Thyroid gland (tissue), 4 donors: ENCODE results near the gene TTC33. TPM values are rescaled to one million over a fixed set of nuclear protein-coding genes. Genes with fewer than 3 reads are reported as not detected.

ENCODE experiments used
- DNase-seq, 2 donors: peaks; one replicate each; pipeline ENCODE4 v3.0.0-alpha.2; 2019
- H3K27ac ChIP-seq, 3 donors: fragments of 200-600 bp; sonication (generic); 1 replicate in 2 of 3; 2 replicates in 1 of 3; pipeline ENCODE4 v1.5.1; 2016 to 2019; ENCODE audit warnings: mild to moderate bottlenecking in 1 of 3, moderate library complexity in 1 of 3
- H3K27me3 ChIP-seq: fragments of 200-600 bp; sonication (generic); one replicate; pipeline ENCODE4 v1.5.1; 2019
- H3K36me3 ChIP-seq, 2 donors: fragments of 200-600 bp; sonication (generic); one replicate each; pipeline ENCODE4 v1.5.1; 2016 to 2019
- H3K4me1 ChIP-seq, 2 donors: fragments of 200-600 bp; sonication (generic); one replicate each; pipeline ENCODE4 v1.5.1; 2017 to 2019
- H3K4me3 ChIP-seq, 3 donors: fragments of 200-600 bp; sonication (generic); replicated peaks in 1 of 3; 1 replicate in 2 of 3; 2 replicates in 1 of 3; pipeline ENCODE4 v1.5.1; 2016; ENCODE audit warnings: mild to moderate bottlenecking in 1 of 3
- H3K9me3 ChIP-seq: fragments of 200-600 bp; sonication (generic); one replicate; pipeline ENCODE4 v1.5.1; 2017
- POLR2A ChIP-seq, 2 donors: fragments of 450-650 bp; IDR thresholded peaks; one replicate each; pipeline ENCODE4 v1.6.1; 2017; ENCODE audit warnings: antibody characterized with exemption in 2 of 2, mild to moderate bottlenecking in 2 of 2, moderate library complexity in 1 of 2
- WGBS, 2 donors: methylation state at CpG; one replicate each; pipeline ENCODE4 v1.1.5; 2017; 5-methylcytosine and 5-hydroxymethylcytosine counted together
- intact Hi-C: fragments of 100-400 bp; cut with DNase I; formaldehyde crosslinking; loops from one replicate; pipeline ENCODE4 v1.15.1; 2023
- total RNA-seq, 4 donors: library from RNA; depleted of rRNA; stranded (reverse); fragments of >200 nt; gene quantifications; one replicate each; pipeline ENCODE4 v1.2.3, GENCODE V29; 2016
- TF ChIP-seq, protein P1 (sequence below), 6 experiments: fragments of 200-600 bp in 3 of 6; fragments of 450-650 bp in 3 of 6; sonication (generic) in 3 of 6; IDR thresholded peaks; one replicate each; pipeline ENCODE4 v1.5.1; 2016 to 2019; ENCODE audit warnings: antibody characterized with exemption in 6 of 6, mild to moderate bottlenecking in 2 of 6, inconsistent platforms in 1 of 6, moderate library complexity in 1 of 6

Gene TTC33
- total RNA-seq, 4 donors from 2014 or later = 18.7 to 35.2 (median 24.9) TPM

GRCh38 chr5:40770764-40771163, 15.0 kb upstream of the TTC33 start:
- Histone ChIP-seq H3K4me3 (no peak overlapping the region), H3K4me1 (no peaks in the 10 kb centered on the region), H3K9me3 (no peaks in the 10 kb centered on the region), H3K27me3 (no peaks in the 10 kb centered on the region), H3K36me3 (peaks cover 18 to 19% of the 10 kb centered on the region in 2 donors), H3K27ac (no peak overlapping the region)
- no peak for DNase-seq
- 96 to 100% methylated on average over 5 of the region's 5 CpGs for WGBS, 2 donors
- intact Hi-C loops = no loop called here
- TF ChIP-seq, protein P1, sequence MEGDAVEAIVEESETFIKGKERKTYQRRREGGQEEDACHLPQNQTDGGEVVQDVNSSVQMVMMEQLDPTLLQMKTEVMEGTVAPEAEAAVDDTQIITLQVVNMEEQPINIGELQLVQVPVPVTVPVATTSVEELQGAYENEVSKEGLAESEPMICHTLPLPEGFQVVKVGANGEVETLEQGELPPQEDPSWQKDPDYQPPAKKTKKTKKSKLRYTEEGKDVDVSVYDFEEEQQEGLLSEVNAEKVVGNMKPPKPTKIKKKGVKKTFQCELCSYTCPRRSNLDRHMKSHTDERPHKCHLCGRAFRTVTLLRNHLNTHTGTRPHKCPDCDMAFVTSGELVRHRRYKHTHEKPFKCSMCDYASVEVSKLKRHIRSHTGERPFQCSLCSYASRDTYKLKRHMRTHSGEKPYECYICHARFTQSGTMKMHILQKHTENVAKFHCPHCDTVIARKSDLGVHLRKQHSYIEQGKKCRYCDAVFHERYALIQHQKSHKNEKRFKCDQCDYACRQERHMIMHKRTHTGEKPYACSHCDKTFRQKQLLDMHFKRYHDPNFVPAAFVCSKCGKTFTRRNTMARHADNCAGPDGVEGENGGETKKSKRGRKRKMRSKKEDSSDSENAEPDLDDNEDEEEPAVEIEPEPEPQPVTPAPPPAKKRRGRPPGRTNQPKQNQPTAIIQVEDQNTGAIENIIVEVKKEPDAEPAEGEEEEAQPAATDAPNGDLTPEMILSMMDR (IDR thresholded peaks at IDR 0.05) = no peak
- no peak for TF ChIP-seq POLR2A (IDR thresholded peaks at IDR 0.05)

- no peaks in the 10 kb centered on the region for H3K4me1 ChIP-seq
- intact Hi-C loops = no loop called here
- H3K27ac ChIP-seq = no peak overlapping the region
- TF ChIP-seq POLR2A (IDR thresholded peaks at IDR 0.05) = no peak
- TF ChIP-seq, protein P1 (IDR thresholded peaks at IDR 0.05) = no peak
- no peaks in the 10 kb centered on the region for H3K9me3 ChIP-seq
- H3K4me3 ChIP-seq = no peak overlapping the region
- no peaks in the 10 kb centered on the region for H3K27me3 ChIP-seq
- 83 to 85% methylated on average over 2 of the region's 2 CpGs for WGBS, 2 donors
- DNase-seq = no peak
- H3K36me3 ChIP-seq = peaks cover 22 to 29% of the 10 kb centered on the region in 2 donors
Observed at GRCh38 chr5:40762705-40763104, 6.9 kb upstream of the TTC33 start.

DNA sequence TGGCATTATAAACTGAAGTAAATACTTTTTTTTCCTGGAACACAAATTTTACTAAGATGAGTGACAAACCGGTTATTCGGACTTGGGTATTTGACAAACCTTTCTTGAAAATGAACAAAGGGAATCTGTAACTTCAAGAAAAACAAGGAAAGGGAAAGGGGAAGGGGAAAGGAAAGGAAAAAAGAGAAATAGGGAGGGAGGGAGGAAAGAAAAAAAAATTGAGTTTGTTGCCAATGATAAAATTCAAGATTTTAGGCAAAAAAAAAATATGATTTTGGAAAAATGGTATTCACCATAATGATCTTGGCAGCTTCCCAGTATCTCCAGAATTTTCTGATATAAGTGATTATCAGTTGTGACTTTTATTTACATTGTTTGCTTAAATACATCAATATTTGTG, 1.6 kb upstream of the TTC33 start:
- TF ChIP-seq, protein P1 (IDR thresholded peaks at IDR 0.05) = no peak
- TF ChIP-seq POLR2A (IDR thresholded peaks at IDR 0.05) = no peak
- H3K36me3 ChIP-seq = peaks cover 0 to 5% of the 10 kb centered on the region in 2 donors
- no peak overlapping the region for H3K4me3 ChIP-seq
- WGBS, 2 donors = 96 to 98% methylated on average over 2 of the region's 2 CpGs
- no peaks in the 10 kb centered on the region for H3K9me3 ChIP-seq
- DNase-seq = no peak
- intact Hi-C loops = loop anchor here (5.0 kb wide), 1 partner anchor 120 kb away; no protein-coding TSS in a partner anchor
- H3K27ac ChIP-seq = no peak overlapping the region
- peaks cover 8 to 9% of the 10 kb centered on the region in 2 donors for H3K4me1 ChIP-seq
- no peaks in the 10 kb centered on the region for H3K27me3 ChIP-seq

DNA sequence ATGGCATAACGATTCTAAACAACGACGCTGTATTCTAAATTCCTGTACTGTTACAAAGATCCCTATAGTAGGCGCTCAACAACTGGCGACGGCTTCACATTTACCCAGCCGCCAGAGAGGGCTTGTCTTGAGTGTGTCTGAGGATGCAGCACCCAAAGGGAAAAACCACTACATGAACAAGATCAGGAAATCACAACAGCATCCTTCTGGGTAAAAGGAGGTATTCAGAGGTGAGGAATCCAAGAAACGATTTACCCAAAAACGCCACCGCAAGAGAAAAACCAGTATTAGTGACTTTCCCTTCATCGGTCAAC, 711 bp downstream of the TTC33 start:
- 1% methylated on average over 11 of the region's 11 CpGs for WGBS, 2 donors
- H3K9me3 ChIP-seq = no peaks in the 10 kb centered on the region
- H3K4me1 ChIP-seq = peaks cover 8 to 9% of the 10 kb centered on the region in 2 donors
- peak overlapping the region; percentile 73 to 93 (median 91) for H3K27ac ChIP-seq
- DNase-seq = peak; percentile 70
- peak overlapping the region; percentile 55 to 70 (median 65) for H3K4me3 ChIP-seq
- H3K27me3 ChIP-seq = no peaks in the 10 kb centered on the region
- H3K36me3 ChIP-seq = no peaks in the 10 kb centered on the region
- no peak for TF ChIP-seq POLR2A (IDR thresholded peaks at IDR 0.05)
- TF ChIP-seq, protein P1 (IDR thresholded peaks at IDR 0.05) = peak; percentile 27 to 77 (median 55)
- intact Hi-C loops = loop anchor here (5.0 kb wide), 1 partner anchor 122 kb away; no protein-coding TSS in a partner anchor

- peak overlapping the region; percentile 55 to 70 (median 65) for H3K4me3 ChIP-seq
- H3K36me3 ChIP-seq = no peaks in the 10 kb centered on the region
- peaks cover 8 to 9% of the 10 kb centered on the region in 2 donors for H3K4me1 ChIP-seq
- no peaks in the 10 kb centered on the region for H3K27me3 ChIP-seq
- intact Hi-C loops = loop anchor here (5.0 kb wide), 1 partner anchor 123 kb away; no protein-coding TSS in a partner anchor
- WGBS, 2 donors = 11 to 13% methylated on average over 6 of the region's 6 CpGs
- no peak for DNase-seq
- peak overlapping the region in 2 of 3 donors; percentile 91 to 93 for H3K27ac ChIP-seq
- TF ChIP-seq, protein P1 (IDR thresholded peaks at IDR 0.05) = no peak
- TF ChIP-seq POLR2A (IDR thresholded peaks at IDR 0.05) = no peak
- H3K9me3 ChIP-seq = no peaks in the 10 kb centered on the region
Observed at GRCh38 chr5:40754381-40755092, 1.2 kb downstream of the TTC33 start.
